GM12878 (cell line): ENCODE measurements around the gene DMD. TPM values are rescaled to one million over a fixed set of nuclear protein-coding genes. Genes with fewer than 3 reads are reported as not detected.

Experiments used
- ATAC-seq: fragments of 200-7000 bp; cut with Tn5 transposase; 3 replicates; pipeline ENCODE4 v1.9.1; 2020; ENCODE audit warnings: mild to moderate bottlenecking, moderate library complexity
- BruUV-seq: library from RNA; stranded (reverse); fragments of 400-500 nt; replicated peaks from 2 replicates; lab custom pipeline; 2021; lab: Mats Ljungman, UMichigan
- CTCF ChIA-PET: fragments of 300-600 bp; sonication (Branson Sonifier 250); formaldehyde crosslinking; extraction: SDS; loops from one replicate; lab custom pipeline; 2021; ENCODE audit warnings: inconsistent platforms; lab: Yijun Ruan, JAX
- POLR2A ChIA-PET: fragments of 350-600 bp; formaldehyde crosslinking; extraction: SDS; loops from one replicate; lab custom pipeline; 2021; ENCODE audit warnings: inconsistent platforms; lab: Charles Lee
- RAD21 ChIA-PET: fragments of 300-600 bp; sonication (Branson Sonifier 250); formaldehyde crosslinking; loops from one replicate; lab custom pipeline; 2023; ENCODE audit warnings: antibody characterized with exemption; ENCODE audit not compliant: unreplicated experiment; lab: Charles Lee
- SMC1A ChIA-PET: fragments of 300-600 bp; sonication (Branson Sonifier 250); formaldehyde crosslinking; loops from one replicate; lab custom pipeline; 2023; ENCODE audit not compliant: unreplicated experiment, uncharacterized antibody; lab: Charles Lee
- DNase-seq: peaks from one replicate; pipeline ENCODE4 v3.0.0-alpha.2; 2011; ENCODE audit warnings: low read depth, low spot score
- FAIRE-seq: peaks from 3 replicates; lab custom pipeline; 2011; peaks lifted over from hg19 to GRCh38; lab: Jason Lieb, UNC
- H2AFZ ChIP-seq: 2 replicates; pipeline ENCODE4 v1.6.0; 2011; ENCODE audit warnings: low read depth, low read length, control low read depth; ENCODE audit not compliant: control insufficient read depth
- H3K27ac ChIP-seq: 2 replicates; pipeline ENCODE4 v1.5.1; 2011; ENCODE audit warnings: control low read depth; ENCODE audit not compliant: control insufficient read depth, insufficient read depth
- H3K27me3 ChIP-seq, 2 experiments: replicated peaks in 1 of 2; 2 replicates each; pipeline versions ENCODE4 v1.6.0 to v1.6.1; 2011; ENCODE audit warnings: low read length in 1 of 2; ENCODE audit not compliant: control insufficient read depth in 2 of 2, insufficient read depth in 2 of 2
- H3K36me3 ChIP-seq, 2 experiments: 2 replicates each; pipeline ENCODE4 v1.5.1; 2011; ENCODE audit warnings: low read length in 1 of 2; ENCODE audit not compliant: control insufficient read depth in 2 of 2, insufficient read depth in 2 of 2
- H3K4me1 ChIP-seq: 2 replicates; pipeline ENCODE4 v1.6.1; 2011; ENCODE audit warnings: mild to moderate bottlenecking, low read length, moderate library complexity, mixed read lengths; ENCODE audit not compliant: control insufficient read depth, insufficient read depth
- H3K4me2 ChIP-seq: 2 replicates; pipeline ENCODE4 v1.6.0; 2011; ENCODE audit warnings: control low read depth; ENCODE audit not compliant: control insufficient read depth, insufficient read depth
- H3K4me3 ChIP-seq: fragments of 200-600 bp; sonication (generic); 2 replicates; pipeline ENCODE4 v1.5.1; 2016
- H3K79me2 ChIP-seq: 2 replicates; pipeline ENCODE4 v1.6.0; 2011; ENCODE audit warnings: low read length; ENCODE audit not compliant: control insufficient read depth, insufficient read depth
- H3K9ac ChIP-seq: 2 replicates; pipeline ENCODE4 v1.8.0; 2011; ENCODE audit warnings: low read length, control low read depth, mixed read lengths; ENCODE audit not compliant: control insufficient read depth, insufficient read depth
- H3K9me3 ChIP-seq: replicated peaks from 3 replicates; pipeline ENCODE4 v1.5.1; 2011; ENCODE audit warnings: mild to moderate bottlenecking, low read length; ENCODE audit not compliant: control insufficient read depth, insufficient read depth
- H4K20me1 ChIP-seq: 2 replicates; pipeline ENCODE4 v1.6.0; 2011; ENCODE audit not compliant: control insufficient read depth, insufficient read depth
- CHD2 ChIP-seq: IDR thresholded peaks from 2 replicates; pipeline ENCODE4 v1.6.1; 2011; ENCODE audit warnings: low read depth, low read length, improper control_type of control experiment, borderline replicate concordance
- NFXL1 ChIP-seq: fragments of 450-650 bp; IDR thresholded peaks from 2 replicates; pipeline ENCODE4 v1.6.1; 2017; ENCODE audit warnings: antibody characterized with exemption, mild to moderate bottlenecking, borderline replicate concordance
- RFX5 ChIP-seq: IDR thresholded peaks from 2 replicates; pipeline ENCODE4 v1.6.1; 2011; ENCODE audit warnings: low read depth, low read length, improper control_type of control experiment
- SREBF1 ChIP-seq: IDR thresholded peaks from 2 replicates; pipeline ENCODE4 v1.6.1; 2012; ENCODE audit warnings: mild to moderate bottlenecking, low read length
- SUPT20H ChIP-seq: IDR thresholded peaks from 2 replicates; pipeline ENCODE4 v1.6.1; 2011; ENCODE audit warnings: low read depth, mild to moderate bottlenecking, low read length, moderate library complexity, borderline replicate concordance; ENCODE audit not compliant: control insufficient read depth
- WGBS: methylation state at CpG from one replicate; pipeline ENCODE4 v1.1.6; 2016; ENCODE audit warnings: low lambda C conversion rate; ENCODE audit not compliant: insufficient replicate concordance, insufficient coverage; ENCODE audit errors: missing lambda C conversion rate; 5-methylcytosine and 5-hydroxymethylcytosine counted together
- in situ Hi-C: fragments of 300-500 bp; cut with MboI; formaldehyde crosslinking; loops from 9 replicates; pipeline ENCODE4 v1.14.3; 2018; ENCODE audit warnings: mixed read lengths
- intact Hi-C: fragments of 100-400 bp; cut with micrococcal nuclease; formaldehyde crosslinking; loops from one replicate; pipeline ENCODE4 v1.14.2; 2022; ENCODE audit not compliant: unreplicated experiment
- polyA plus RNA-seq, 11 experiments: library from polyadenylated mRNA; depleted of rRNA in 4 of 11; unstranded in 6 of 11; stranded (reverse) in 5 of 11; fragments of >200 nt; fragmentation: Nextera tagmentation in 4 of 11; fragmentation: Illumina TruSeq in 1 of 11; extraction: Ambion mirVana in 4 of 11; extraction: Trizol in 1 of 11; gene quantifications; 1 replicate in 1 of 11; 2 replicates in 10 of 11; pipeline versions ENCODE4 v1.2.1 to v1.2.3, GENCODE V29; 2011 to 2016; ENCODE audit warnings: inconsistent platforms in 2 of 11, missing spikeins in 2 of 11, low read depth in 1 of 11
- total RNA-seq, 4 experiments: library from RNA; depleted of rRNA in 3 of 4; stranded (reverse); fragments of >200 nt in 3 of 4; fragmentation: Illumina TruSeq in 1 of 4; extraction: Trizol in 1 of 4; gene quantifications; 2 replicates each; pipeline versions ENCODE4 v1.2.1 to v1.2.3, GENCODE V29; 2013 to 2021
- TF ChIP-seq, protein P1 (sequence below): fragments of 450-650 bp; IDR thresholded peaks from 2 replicates; pipeline ENCODE4 v1.6.1; 2016; ENCODE audit warnings: mild to moderate bottlenecking, moderate library complexity, borderline replicate concordance
- TF ChIP-seq, protein P2 (sequence below): fragments of 450-650 bp; formaldehyde crosslinking; IDR thresholded peaks from 2 replicates; pipeline ENCODE4 v1.4.0; 2020; ENCODE audit warnings: mild to moderate bottlenecking, moderate library complexity

DMD gene
- total and polyA plus RNA-seq, 10 of the 15 experiments (the other 5 are each of a cell fraction or from before 2014, with no cell fraction given): 1.4 to 24.3 (median 4.3) TPM

DNA sequence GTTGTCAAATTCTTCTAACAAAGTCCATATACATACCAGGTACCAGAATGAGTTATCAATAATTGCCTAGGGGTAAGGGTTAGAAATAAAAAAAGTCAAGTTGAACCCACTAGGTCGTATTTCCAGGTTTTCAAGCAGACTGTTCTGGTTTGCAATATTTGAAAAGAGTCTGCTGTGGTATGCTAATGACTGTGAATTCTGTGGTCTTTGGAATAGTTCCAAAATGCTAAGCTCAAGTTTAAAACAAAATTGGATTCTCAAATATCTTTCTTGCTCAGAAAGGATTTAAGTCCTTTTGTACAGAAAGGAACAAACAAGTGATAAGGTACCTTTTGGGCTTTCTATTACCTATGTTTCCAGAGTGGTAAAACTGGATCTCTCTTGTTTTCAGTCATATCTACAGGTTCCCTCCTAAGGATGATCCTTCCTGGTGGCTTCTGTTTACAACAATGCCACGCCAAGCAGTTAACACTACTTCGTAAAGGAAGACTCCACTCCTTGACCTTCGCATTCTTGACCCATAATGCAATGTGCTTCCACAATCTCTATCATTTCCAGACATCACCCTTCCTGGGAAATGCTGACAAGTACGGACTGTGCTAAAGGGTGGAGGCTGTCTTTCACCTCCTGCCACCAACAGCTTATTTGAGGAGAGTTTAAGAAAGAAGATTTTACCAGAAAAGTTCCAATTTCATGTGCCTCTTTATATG is 1607.8 kb downstream of the DMD start (continued):
- TF ChIP-seq, protein P1, sequence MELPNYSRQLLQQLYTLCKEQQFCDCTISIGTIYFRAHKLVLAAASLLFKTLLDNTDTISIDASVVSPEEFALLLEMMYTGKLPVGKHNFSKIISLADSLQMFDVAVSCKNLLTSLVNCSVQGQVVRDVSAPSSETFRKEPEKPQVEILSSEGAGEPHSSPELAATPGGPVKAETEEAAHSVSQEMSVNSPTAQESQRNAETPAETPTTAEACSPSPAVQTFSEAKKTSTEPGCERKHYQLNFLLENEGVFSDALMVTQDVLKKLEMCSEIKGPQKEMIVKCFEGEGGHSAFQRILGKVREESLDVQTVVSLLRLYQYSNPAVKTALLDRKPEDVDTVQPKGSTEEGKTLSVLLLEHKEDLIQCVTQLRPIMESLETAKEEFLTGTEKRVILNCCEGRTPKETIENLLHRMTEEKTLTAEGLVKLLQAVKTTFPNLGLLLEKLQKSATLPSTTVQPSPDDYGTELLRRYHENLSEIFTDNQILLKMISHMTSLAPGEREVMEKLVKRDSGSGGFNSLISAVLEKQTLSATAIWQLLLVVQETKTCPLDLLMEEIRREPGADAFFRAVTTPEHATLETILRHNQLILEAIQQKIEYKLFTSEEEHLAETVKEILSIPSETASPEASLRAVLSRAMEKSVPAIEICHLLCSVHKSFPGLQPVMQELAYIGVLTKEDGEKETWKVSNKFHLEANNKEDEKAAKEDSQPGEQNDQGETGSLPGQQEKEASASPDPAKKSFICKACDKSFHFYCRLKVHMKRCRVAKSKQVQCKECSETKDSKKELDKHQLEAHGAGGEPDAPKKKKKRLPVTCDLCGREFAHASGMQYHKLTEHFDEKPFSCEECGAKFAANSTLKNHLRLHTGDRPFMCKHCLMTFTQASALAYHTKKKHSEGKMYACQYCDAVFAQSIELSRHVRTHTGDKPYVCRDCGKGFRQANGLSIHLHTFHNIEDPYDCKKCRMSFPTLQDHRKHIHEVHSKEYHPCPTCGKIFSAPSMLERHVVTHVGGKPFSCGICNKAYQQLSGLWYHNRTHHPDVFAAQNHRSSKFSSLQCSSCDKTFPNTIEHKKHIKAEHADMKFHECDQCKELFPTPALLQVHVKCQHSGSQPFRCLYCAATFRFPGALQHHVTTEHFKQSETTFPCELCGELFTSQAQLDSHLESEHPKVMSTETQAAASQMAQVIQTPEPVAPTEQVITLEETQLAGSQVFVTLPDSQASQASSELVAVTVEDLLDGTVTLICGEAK: no peak
- no peak for TF ChIP-seq NFXL1

DNA sequence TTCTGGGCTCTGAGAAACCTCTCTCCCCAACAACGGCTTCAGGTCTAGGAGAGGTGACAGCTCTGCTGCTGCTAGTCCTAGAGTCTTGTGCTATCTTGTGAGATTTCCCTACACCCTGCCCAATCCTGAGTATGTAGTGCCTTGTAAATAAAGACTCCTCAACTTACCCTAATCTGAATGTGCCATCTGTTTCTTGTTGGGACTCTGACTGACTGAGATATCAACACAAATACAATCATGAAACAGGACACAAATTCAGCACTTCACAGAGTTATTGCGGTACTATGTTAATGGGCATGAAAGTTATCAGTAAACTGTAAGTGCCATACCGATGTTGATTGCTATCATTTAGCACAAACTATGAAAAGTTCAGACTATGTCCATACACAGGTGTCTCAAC is 1610.5 kb downstream of the DMD start:
- Histone ChIP-seq H2AFZ (no peak overlapping the region), H3K36me3 (no peaks in the 10 kb centered on the region), H4K20me1 (no peaks in the 10 kb centered on the region), H3K4me1 (no peaks in the 10 kb centered on the region), H3K4me2 (no peak overlapping the region), H3K79me2 (no peaks in the 10 kb centered on the region), H3K27me3 (no peaks in the 10 kb centered on the region), H3K27ac (no peak overlapping the region), H3K9me3 (no peaks in the 10 kb centered on the region), H3K9ac (no peak overlapping the region), H3K4me3 (no peak overlapping the region)
- CTCF ChIA-PET: no interaction called here
- ATAC-seq: no peak
- RAD21 ChIA-PET: no interaction called here
- in situ Hi-C loops (no loop called here), intact Hi-C loops (no loop called here)
- POLR2A ChIA-PET: interaction anchor here (0.7 kb wide), 1 partner anchor 45 kb away, joined by 5 read pairs; no protein-coding TSS in a partner anchor
- WGBS: 52% methylated on average over 3 of the region's 3 CpGs
- no peak for DNase-seq
- TF ChIP-seq CHD2: no peak
- TF ChIP-seq, protein P2, sequence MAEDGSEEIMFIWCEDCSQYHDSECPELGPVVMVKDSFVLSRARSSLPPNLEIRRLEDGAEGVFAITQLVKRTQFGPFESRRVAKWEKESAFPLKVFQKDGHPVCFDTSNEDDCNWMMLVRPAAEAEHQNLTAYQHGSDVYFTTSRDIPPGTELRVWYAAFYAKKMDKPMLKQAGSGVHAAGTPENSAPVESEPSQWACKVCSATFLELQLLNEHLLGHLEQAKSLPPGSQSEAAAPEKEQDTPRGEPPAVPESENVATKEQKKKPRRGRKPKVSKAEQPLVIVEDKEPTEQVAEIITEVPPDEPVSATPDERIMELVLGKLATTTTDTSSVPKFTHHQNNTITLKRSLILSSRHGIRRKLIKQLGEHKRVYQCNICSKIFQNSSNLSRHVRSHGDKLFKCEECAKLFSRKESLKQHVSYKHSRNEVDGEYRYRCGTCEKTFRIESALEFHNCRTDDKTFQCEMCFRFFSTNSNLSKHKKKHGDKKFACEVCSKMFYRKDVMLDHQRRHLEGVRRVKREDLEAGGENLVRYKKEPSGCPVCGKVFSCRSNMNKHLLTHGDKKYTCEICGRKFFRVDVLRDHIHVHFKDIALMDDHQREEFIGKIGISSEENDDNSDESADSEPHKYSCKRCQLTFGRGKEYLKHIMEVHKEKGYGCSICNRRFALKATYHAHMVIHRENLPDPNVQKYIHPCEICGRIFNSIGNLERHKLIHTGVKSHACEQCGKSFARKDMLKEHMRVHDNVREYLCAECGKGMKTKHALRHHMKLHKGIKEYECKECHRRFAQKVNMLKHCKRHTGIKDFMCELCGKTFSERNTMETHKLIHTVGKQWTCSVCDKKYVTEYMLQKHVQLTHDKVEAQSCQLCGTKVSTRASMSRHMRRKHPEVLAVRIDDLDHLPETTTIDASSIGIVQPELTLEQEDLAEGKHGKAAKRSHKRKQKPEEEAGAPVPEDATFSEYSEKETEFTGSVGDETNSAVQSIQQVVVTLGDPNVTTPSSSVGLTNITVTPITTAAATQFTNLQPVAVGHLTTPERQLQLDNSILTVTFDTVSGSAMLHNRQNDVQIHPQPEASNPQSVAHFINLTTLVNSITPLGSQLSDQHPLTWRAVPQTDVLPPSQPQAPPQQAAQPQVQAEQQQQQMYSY (CRISPR knock-in tag): no peak
- no peak for TF ChIP-seq RFX5
- TF ChIP-seq SUPT20H: no peak
- TF ChIP-seq SREBF1: no peak
- no TSS peak for BruUV-seq
- SMC1A ChIA-PET: interaction anchor here (0.6 kb wide), 1 partner anchor 15 kb away, joined by 3 read pairs; no protein-coding TSS in a partner anchor
- no peak for FAIRE-seq
